Lung microvascular endothelial cell (primary cell): ENCODE results near the gene TTN. TPM values are rescaled to one million over a fixed set of nuclear protein-coding genes. Genes with fewer than 3 reads are reported as not detected.

Experiments
- DNase-seq, 2 donors: peaks; one replicate each; pipeline versions ENCODE4 v3.0.0 to v3.0.0-alpha.2; 2010; ENCODE audit warnings: low read depth in 2 of 2
- total RNA-seq: library from RNA; depleted of rRNA; stranded (reverse); fragments of >200 nt; gene quantifications from 2 replicates; pipeline ENCODE4 v1.2.1, GENCODE V29; 2014

Gene TTN
- 0.60 and 1.3 TPM in 2 replicates for total RNA-seq

DNA sequence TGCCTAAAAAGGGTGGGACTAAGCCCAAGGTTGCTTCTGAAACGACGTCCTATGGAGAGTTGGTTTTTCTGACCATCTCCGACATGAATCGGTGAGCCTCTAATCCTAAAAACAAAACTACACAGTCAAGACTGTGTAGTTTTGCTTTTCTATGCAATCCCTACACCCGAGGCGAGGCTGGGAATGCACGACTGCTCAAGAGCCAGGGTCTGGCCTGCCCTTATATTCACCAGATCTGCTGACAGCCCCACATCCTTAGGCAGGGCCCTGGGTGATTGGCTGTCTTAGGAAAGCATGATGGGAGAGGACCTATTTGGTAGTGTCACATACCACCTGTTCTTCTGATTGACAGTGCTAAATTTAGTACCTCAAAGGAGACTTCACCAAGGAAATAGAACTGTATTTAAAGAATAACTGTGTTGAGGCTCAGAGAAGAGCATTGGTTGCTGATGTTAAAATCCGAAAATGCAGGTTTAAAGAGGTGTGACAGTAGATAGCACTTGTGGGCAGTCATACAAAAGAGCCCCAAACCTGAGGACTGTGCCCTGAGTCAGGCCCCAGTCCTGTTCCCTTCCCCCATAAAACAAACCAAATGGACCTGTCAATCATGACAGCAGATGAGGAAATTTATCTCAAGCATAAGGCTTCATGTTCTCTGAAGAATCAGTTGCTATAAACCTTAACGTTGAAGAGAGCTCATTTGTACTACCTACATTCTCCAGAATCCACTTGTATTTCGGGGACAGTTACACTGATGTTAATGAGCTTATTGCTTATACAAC is at the start of gene TTN:
Gene TTN, minus strand, starts transcription at position 197 of the 782 bp plus-strand sequence. CDS start 2,781 bp downstream, outside the sequence.
- DNase-seq: no peak

DNA sequence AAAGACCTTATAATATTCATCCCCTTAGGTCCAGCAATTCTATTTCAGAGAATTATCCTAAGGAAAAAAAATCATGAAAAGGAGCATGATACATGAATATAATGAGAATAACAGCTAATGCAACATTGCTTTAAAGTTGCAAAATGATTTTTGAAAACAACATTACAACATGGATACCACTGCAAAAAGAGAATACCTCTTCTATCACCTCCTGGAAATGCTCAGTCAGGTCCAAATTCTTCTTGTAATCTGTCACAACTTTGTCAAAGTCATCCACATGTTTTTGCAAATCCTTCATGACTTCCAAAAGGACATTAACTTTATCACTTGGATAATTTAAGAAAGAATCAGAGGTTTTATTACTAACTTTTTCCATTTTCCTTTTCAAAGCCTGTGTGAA is 47.9 kb upstream of the TTN start:
- DNase-seq: no peak

DNA sequence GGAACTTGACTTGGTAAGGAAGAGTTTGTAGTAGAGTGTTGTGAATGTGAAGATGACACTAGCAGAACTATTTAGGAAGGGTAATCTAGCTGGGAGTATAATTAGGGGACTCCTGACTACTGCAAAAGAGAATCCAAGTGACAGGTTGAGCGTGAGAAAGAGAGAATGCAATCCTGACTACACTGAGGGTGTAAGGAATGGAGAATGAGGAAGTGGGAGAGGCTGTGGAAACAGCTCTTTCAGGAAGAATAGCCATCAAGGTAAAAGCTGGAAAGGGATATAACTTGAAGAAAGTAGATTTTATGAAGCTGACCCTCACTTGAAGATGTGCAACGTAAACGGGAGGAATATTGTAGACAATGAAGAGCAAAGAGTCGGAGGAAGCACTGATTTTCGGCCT is 41.1 kb upstream of the TTN start:
- no peak for DNase-seq

DNA sequence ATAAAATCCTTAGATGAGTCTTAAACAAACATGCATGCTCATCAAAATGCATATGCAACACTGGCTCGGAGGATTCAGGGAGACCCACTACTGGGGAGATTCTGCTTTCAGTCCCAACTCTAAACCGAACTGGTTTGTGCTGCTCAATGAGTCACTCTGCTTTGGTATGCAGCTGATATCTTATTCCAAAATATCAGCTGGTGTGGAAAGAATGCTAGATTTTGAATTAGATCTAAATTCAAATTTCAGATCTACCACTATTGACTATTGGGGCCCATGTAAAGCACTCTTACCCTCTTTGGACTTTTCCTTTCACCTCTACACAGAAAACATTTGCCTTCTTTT is 39.2 kb upstream of the TTN start:
- DNase-seq: no peak

DNA sequence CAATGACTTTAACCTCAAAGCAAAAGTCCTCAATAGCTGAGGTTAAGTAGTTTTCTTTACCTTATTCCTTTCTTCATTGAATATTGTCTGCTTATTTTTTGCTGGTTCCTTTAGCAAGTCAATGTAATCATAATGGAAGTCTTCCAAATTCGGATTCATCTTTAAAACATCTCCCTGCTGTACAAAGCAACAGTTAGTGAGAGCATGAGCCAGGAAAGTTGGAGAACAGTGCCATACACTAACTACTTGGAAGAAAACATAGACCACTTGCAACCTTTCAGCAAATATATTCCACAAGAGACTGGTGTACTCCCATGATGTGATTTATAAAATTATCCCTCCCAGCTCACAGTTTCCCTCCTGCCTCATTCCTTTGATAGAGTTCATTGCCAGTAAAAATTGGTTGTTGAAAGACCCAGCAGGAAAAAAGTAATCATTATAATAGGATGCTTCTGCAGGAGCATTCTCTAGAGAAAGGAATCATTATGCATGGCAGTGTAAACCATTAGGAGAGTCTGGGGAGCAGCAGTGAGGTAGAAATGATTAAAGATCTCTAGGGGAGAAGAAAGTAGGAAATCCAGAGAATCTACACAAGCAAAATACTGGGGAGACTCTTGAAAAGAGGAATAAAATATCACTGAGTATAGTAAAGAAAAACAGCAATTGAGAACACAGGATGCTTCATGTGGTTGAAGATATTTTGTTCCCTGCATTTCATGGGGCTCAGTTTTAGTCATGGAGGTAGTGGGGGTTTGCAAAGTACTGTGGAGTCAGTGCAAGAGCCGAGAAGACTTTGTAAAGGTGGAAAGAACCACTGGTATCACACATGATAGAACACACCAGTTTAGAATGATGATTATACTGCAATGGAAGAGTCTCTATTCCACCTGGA is 38.6 kb upstream of the TTN start:
- DNase-seq: no peak

DNA sequence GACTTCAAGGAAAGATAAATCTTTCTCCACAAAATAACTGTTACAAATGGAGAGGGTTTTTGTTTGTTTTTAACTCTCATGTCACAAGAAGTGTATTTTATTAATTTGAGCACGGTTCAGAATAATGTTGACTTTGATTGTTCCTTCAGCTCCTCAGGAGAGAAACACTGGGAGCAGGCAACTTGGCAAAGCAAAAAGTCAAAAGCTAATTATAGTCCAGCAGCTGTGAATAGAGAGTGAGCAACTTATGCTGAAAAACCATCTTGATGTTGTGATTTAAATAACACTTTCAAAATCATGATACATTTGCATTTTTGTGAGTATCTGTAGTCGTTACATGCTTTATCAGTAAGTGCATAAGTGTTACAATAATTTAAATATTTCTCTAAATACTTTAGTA is 37.5 kb upstream of the TTN start:
- DNase-seq: no peak

DNA sequence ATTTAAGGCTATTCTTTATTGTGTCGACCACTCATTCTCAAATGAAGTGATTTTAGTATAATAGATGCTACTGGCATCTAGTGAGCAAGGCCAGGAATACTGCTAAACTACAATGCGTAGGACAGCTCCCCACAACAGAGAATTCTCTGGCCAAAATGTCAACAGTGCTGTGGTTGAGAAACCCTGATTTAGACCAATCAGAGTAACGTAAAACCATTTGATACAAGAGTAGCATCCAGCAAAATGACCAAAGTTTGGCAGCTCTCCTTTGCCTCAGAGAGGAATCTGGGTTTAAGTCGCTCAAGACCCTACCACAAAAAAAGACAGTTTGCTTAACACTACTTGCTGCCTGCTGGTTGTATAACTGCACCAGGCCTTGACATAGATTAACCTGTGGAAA is 37.0 kb upstream of the TTN start:
- DNase-seq: no peak

DNA sequence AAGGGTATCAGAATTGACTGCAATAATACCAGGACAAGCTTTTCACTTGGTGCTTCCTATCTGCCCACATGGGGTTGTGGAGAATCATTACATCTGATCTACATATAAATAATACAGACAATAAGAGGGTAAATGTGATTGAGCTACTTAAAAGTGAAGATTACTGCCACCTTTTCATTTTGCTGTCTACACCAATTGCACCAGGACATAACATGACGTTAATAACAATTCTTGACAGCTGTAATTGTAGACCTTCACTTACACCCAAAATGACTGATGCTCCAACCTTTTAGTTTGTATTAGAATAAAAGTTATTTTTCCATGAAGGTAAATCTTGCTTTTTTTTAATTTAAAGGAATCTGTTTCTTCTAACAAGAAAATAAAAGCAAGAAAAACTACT is 36.5 kb upstream of the TTN start:
- DNase-seq: no peak

DNA sequence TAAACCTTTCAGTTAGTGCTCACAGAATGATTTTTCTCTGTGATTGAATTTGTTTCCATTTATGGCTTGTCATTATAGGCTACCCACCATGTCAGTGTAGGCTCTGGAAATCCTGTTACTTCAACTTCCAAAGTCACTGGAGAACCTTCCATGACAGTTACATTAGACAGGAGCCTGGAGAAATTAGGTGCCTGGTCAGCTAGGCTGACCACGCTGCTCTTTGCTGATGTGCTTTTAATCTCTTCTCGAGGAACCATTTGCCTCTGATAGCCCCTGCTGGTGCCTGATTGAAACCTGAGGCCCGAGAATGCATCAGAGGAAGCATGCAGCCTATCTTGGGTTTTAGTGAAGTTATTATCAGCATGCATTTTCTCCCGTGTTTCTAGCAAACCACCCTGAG is 29.6 kb upstream of the TTN start:
- no peak for DNase-seq

DNA sequence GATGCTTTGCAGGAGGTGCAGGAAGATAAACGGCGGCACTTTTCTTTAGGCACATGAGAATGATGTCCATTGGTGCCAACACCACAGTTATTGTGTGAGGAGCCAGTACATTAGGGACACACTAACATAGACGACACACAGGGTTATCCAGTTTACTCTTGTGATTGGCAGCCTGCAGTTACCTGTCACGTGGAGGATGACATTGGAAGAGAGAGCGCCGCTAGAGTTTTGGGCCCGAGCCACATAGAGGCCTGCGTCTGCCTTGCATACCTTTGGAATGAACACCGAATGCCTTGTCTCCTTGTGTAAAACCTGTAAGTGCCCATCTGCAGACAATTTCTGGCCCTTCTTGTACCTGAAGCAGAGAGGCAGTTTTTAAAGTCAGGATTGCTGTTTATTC is 26.9 kb upstream of the TTN start:
- DNase-seq: no peak

DNA sequence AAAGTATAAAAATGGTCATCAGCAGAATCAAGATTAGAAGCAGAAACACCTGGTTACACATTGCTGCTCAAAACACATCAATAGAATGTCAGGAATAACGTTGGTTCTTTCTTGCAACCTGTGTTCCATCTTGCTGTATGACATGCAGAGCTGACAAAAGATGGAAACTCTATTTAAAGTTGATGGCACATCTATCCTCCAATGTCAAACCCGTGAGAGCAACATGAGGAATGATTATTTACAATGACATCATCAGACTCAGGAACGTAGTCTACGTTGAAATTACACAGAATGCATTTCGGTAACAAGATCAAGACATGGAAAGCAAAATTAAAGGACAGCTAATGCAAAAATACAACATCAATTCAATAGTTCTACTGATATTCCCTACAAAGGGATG is 26.2 kb upstream of the TTN start:
- no peak for DNase-seq

DNA sequence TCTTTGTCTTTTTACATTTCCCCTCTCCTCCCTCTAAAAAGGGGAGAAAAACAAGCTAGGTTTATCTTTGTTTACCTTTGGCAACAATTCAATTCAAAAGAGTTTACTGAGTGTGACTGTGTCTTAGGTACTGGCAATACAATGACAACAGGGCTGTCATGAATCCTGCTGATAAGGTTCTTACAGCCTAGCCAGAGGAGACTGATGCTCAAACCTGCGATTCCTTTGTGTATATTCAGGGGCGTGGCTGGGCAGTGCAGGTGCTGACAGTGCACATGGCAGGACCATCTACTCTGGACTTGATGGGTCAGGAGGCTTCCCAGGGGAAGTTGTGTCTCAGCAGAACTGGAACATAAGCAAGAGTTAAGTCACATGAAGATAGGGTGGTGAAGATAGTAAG is 23.2 kb upstream of the TTN start:
- DNase-seq: peak in 1 of 2 donors; percentile 46

DNA sequence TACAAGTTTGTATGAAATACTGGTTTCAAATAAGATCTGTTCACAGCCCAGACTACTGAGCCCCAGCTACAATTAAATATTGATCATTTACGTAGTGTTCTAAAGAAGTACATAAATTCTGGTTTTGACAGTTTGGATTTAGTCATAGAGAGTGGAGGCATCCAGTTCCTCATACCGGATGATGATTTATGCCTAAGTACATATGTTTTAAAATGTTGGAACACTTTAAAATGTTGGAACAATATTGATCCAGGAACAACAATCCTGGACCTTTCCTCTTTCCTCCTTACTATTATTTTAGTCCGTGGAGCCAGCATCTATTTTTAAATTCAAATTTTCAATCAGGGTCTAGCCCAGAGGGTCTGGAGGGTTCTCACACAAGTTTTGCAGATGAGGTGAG is 22.8 kb upstream of the TTN start:
- peak; percentile 23 to 60 for DNase-seq

DNA sequence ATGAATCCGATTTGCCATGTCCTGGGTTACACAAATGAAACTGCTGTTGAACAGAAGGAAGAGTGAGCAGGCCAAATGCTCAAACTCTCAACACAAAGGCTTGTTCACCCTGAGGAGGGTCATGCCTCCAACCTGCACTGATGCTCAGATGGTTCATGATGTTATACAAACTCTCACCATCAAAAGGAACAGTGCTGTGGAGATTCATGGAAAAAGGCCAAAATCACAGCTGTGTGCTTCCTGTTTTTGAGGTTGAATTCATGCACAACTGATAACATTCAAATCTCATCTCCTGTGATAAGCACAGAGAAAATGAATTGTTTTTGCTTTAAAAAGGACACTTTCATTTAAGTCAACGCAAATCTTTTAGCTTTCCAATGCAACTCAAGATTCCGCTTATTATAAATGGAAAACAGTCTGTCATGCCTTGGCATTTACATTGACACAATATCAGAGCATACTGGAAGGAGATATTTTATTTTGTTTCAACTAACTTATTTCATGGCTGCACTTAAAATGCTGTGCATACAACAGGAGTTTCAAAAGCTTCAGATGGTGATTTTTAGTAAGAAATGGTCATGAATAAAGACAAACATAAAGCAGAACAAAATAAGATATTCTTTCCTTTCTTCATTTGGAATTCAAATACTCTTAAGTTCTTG is 22.2 kb upstream of the TTN start:
- DNase-seq: peak; percentile 76 to 97

DNA sequence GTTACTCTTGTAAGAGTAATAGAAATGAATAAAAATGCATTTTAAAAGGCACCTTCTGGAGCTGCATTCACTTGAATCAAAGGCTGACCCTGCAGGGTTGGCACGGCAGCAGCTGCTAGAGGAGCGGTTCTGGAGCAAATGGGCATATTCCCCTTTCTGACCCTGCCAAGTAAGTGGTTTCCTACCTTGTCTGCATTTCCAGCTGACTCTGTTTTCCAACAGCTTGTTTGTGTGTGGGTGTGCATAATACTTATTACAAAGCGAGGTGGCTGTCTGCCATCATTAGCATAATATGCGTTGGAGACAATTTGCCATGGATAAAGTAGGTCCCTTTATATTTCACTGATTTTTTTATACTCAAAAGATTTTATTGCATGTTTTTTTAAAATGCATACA is 21.3 kb upstream of the TTN start:
- DNase-seq: peak in 1 of 2 donors; percentile 51

DNA sequence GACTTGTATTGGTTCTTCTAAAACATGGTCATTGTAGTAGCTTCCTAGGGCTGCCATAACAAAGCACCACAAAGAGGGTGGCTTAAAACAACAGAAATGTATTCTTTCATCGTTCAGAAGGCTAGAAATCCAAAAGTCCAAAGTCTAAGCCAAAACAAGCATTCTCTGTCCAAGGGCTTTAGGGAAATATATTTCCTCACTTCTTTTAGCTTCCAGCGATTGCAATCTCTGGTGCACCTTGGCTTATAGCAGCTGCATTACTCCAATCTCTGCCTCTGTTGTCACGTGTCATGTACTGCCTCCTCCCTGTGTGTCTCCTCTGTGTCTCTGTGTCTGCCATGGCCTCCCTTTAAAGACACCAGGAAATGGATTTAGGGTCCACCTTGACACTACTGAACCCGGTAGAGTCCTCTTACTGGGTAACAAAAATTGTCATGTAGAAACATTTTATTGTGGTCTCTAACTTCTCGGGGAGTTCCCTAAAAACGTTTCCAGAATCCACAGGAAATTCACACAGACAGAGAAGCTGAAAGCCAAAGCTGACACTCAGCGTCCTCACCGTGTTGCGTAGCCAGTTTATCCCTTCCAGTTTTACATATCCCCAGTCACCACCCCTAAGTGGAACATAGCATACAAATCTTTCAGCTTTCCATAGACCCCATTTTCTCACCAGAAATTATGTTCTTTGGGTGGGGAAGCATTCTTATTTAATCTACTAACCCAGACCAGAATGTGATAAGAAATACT is 20.7 kb upstream of the TTN start:
- DNase-seq: peak in 1 of 2 donors; percentile 75

DNA sequence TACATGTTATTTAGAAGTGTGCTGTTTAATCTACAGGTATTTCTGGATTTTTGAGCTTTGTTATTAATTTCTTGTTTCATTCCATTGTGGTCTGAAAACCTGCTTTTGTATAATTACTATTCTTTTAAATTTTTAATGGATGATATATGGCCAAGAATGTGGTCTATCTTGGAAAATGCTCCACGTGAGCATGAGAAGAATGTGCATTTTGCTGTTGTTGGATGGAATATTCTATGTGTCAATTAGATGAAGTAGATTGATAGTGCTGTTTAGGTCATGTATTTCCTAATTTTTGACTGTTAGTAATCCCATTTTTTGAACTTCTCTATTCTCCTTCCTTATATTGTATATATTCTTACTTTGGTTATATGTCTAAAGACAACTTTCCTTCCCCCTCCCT is 19.9 kb upstream of the TTN start:
- DNase-seq: peak in 1 of 2 donors; percentile 62

DNA sequence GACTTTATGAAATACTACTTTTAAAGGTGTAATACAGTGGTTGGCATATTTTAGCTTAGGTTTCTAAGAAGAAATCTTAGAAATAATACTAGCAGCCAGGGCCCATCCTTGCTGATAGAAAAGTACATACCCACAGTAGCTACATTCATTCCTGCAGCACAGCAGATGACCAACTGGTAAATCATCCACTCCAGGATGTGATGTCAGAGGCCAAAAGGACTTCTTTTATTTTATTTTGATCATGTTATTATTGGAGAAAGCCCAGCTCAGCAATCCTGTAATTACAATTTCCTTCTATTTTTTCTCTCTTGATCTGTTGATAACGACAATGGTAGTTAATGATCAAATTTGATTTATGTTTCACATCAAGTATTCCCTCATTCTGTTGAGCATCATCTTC is 18.0 kb upstream of the TTN start:
- peak; percentile 81 to 88 for DNase-seq

DNA sequence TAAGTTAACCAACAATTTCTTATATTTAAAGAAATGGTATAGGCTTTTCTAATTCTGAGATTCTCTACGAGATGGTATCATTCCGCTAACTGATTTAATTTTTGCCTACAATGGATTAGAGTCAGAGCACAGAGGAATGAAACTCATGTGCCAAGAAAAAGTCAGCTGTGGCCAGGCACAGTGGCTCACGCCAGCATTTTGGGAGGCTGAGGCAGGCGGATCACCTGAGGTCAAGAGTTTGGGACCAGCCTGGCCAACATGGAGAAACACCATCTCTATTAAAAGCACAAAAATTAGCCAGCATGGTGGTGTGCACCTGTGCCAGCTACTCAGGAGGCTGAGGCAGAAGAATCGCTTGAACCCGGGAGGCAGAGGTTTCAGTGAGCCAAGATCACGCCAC is 17.0 kb upstream of the TTN start:
- no peak for DNase-seq

DNA sequence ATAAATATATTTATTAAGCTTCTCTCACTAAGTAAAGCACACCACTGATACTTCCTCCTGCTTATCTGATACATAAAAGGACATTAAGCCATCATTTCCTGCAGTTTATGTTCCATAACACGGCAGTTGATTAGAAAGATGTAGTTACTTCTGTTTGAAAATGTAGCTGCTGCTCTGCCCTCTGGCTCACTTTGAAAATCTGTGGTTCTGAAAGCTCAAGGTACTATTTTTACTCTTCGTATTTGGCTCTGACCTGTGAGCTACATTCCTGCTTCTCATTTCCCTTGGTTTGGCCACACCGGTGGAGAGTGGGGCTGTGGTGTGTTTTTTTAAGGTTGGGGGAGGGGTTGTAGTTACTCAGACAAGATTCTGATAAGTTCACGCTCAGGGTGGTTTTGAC is 12.8 kb upstream of the TTN start:
- peak; percentile 26 to 73 for DNase-seq

DNA sequence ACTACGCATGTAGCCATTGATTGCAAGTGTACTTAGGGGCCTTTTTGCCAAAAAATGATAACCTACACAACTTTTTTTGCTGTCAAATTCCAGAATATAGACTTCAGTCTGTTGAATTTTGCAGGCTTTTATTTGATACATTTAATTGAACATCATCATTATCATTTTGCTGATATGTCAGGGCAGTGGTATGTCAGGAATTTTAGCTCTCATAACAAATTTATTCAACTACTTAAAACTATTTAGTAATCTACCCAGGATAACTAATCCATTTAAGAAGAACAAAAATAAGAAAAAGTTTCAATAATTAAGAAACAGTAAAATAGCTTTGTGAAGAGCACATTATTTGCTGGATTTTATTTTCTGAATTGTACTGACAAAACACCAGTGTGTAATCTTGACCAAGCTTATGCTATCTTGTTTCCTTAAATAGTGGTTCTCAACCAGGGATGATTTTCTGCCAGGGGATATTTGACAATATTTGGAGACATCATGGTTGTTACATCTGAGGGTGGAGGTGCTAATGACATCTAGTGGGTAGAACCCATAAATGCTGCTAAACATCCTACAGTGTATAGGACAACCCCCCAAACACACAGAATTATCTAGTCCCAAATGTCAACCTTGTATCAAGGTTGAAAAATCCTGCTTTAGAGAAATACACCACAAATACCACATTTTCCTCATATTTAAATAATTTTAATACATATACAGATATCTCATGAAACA is 12.1 kb upstream of the TTN start:
- peak in 1 of 2 donors; percentile 30 for DNase-seq
